Measurements from ENCODE around the gene SSBP3.

SSBP3 gene

GRCh38 chr1:54378874-54379554, 27.2 kb downstream of the SSBP3 start:
- Mint-ChIP-seq H3K9me3 (no peaks in the 10 kb centered on the region), H3K27me3 (no peaks in the 10 kb centered on the region), H3K27ac (peak overlapping the region; percentile 2), H3K36me3 (ENCODE audit: low read depth) (peaks cover 60% of the 10 kb centered on the region), H3K4me3 (no peak overlapping the region), H3K4me1 (ENCODE audit: low read depth) (peaks cover 41% of the 10 kb centered on the region)
- intact Hi-C loops (cut with micrococcal nuclease): no loop called here

GRCh38 chr1:54378157-54378873, 27.9 kb downstream of the SSBP3 start:
- peaks cover 58% of the 10 kb centered on the region for H3K36me3 Mint-ChIP-seq (ENCODE audit: low read depth)
- no peaks in the 10 kb centered on the region for H3K9me3 Mint-ChIP-seq
- no peaks in the 10 kb centered on the region for H3K27me3 Mint-ChIP-seq
- intact Hi-C loops (cut with micrococcal nuclease): no loop called here
- peak overlapping the region; percentile 2 for H3K27ac Mint-ChIP-seq
- no peak overlapping the region for H3K4me3 Mint-ChIP-seq
- peaks cover 48% of the 10 kb centered on the region for H3K4me1 Mint-ChIP-seq (ENCODE audit: low read depth)

- intact Hi-C loops (cut with micrococcal nuclease): no loop called here
- Mint-ChIP-seq H3K27me3 (no peaks in the 10 kb centered on the region), H3K9me3 (no peaks in the 10 kb centered on the region), H3K27ac (no peak overlapping the region), H3K4me3 (no peak overlapping the region), H3K36me3 (ENCODE audit: low read depth) (peaks cover 50% of the 10 kb centered on the region), H3K4me1 (ENCODE audit: low read depth) (peaks cover 60% of the 10 kb centered on the region)
These were observed 29.0 kb downstream of the SSBP3 start for GRCh38 chr1:54377040-54377691.

- H3K9me3 Mint-ChIP-seq: no peaks in the 10 kb centered on the region
- H3K27me3 Mint-ChIP-seq: no peaks in the 10 kb centered on the region
- no peak overlapping the region for H3K27ac Mint-ChIP-seq
- intact Hi-C loops (cut with micrococcal nuclease): no loop called here
- peaks cover 66% of the 10 kb centered on the region for H3K4me1 Mint-ChIP-seq (ENCODE audit: low read depth)
- peaks cover 47% of the 10 kb centered on the region for H3K36me3 Mint-ChIP-seq (ENCODE audit: low read depth)
- no peak overlapping the region for H3K4me3 Mint-ChIP-seq
These were observed 29.7 kb downstream of the SSBP3 start for GRCh38 chr1:54376430-54377039.

GRCh38 chr1:54375712-54376429, 30.3 kb downstream of the SSBP3 start:
- Mint-ChIP-seq H3K4me3 (no peak overlapping the region), H3K9me3 (no peaks in the 10 kb centered on the region), H3K27ac (no peak overlapping the region), H3K4me1 (ENCODE audit: low read depth) (peaks cover 70% of the 10 kb centered on the region), H3K36me3 (ENCODE audit: low read depth) (peaks cover 41% of the 10 kb centered on the region), H3K27me3 (no peaks in the 10 kb centered on the region)
- intact Hi-C loops (cut with micrococcal nuclease): no loop called here

GRCh38 chr1:54375298-54375697, 30.9 kb downstream of the SSBP3 start:
- no peak overlapping the region for H3K27ac Mint-ChIP-seq
- no peak overlapping the region for H3K4me3 Mint-ChIP-seq
- intact Hi-C loops (cut with micrococcal nuclease): no loop called here
- no peaks in the 10 kb centered on the region for H3K27me3 Mint-ChIP-seq
- peaks cover 68% of the 10 kb centered on the region for H3K4me1 Mint-ChIP-seq (ENCODE audit: low read depth)
- no peaks in the 10 kb centered on the region for H3K9me3 Mint-ChIP-seq
- H3K36me3 Mint-ChIP-seq (ENCODE audit: low read depth): peaks cover 35% of the 10 kb centered on the region

GRCh38 chr1:54374766-54375165, 31.4 kb downstream of the SSBP3 start:
- H3K4me3 Mint-ChIP-seq: no peak overlapping the region
- intact Hi-C loops (cut with micrococcal nuclease): no loop called here
- H3K27me3 Mint-ChIP-seq: no peaks in the 10 kb centered on the region
- H3K36me3 Mint-ChIP-seq (ENCODE audit: low read depth): peaks cover 35% of the 10 kb centered on the region
- no peaks in the 10 kb centered on the region for H3K9me3 Mint-ChIP-seq
- H3K27ac Mint-ChIP-seq: no peak overlapping the region
- H3K4me1 Mint-ChIP-seq (ENCODE audit: low read depth): peaks cover 63% of the 10 kb centered on the region

- Mint-ChIP-seq H3K4me3 (no peak overlapping the region), H3K36me3 (ENCODE audit: low read depth) (peaks cover 24% of the 10 kb centered on the region), H3K27ac (no peak overlapping the region), H3K4me1 (ENCODE audit: low read depth) (peaks cover 48% of the 10 kb centered on the region), H3K27me3 (no peaks in the 10 kb centered on the region), H3K9me3 (no peaks in the 10 kb centered on the region)
- intact Hi-C loops (cut with micrococcal nuclease): no loop called here
These were observed 33.2 kb downstream of the SSBP3 start for GRCh38 chr1:54372978-54373377.

- no peaks in the 10 kb centered on the region for H3K27me3 Mint-ChIP-seq
- intact Hi-C loops (cut with micrococcal nuclease): no loop called here
- H3K4me3 Mint-ChIP-seq: no peak overlapping the region
- H3K4me1 Mint-ChIP-seq (ENCODE audit: low read depth): peaks cover 44% of the 10 kb centered on the region
- H3K9me3 Mint-ChIP-seq: no peaks in the 10 kb centered on the region
- H3K27ac Mint-ChIP-seq: no peak overlapping the region
- H3K36me3 Mint-ChIP-seq (ENCODE audit: low read depth): peaks cover 20% of the 10 kb centered on the region
These were observed 34.3 kb downstream of the SSBP3 start for GRCh38 chr1:54371942-54372275.

- no peak overlapping the region for H3K4me3 Mint-ChIP-seq
- no peak overlapping the region for H3K27ac Mint-ChIP-seq
- no peaks in the 10 kb centered on the region for H3K9me3 Mint-ChIP-seq
- no peaks in the 10 kb centered on the region for H3K27me3 Mint-ChIP-seq
- H3K36me3 Mint-ChIP-seq (ENCODE audit: low read depth): peaks cover 20% of the 10 kb centered on the region
- peaks cover 37% of the 10 kb centered on the region for H3K4me1 Mint-ChIP-seq (ENCODE audit: low read depth)
- intact Hi-C loops (cut with micrococcal nuclease): no loop called here
These were observed 34.9 kb downstream of the SSBP3 start for GRCh38 chr1:54371038-54371941.

GRCh38 chr1:54370287-54370989, 35.8 kb downstream of the SSBP3 start:
- Mint-ChIP-seq H3K27me3 (no peaks in the 10 kb centered on the region), H3K4me3 (no peak overlapping the region), H3K4me1 (ENCODE audit: low read depth) (peaks cover 34% of the 10 kb centered on the region), H3K9me3 (no peaks in the 10 kb centered on the region), H3K27ac (no peak overlapping the region), H3K36me3 (ENCODE audit: low read depth) (peaks cover 20% of the 10 kb centered on the region)
- intact Hi-C loops (cut with micrococcal nuclease): no loop called here

- peaks cover 18% of the 10 kb centered on the region for H3K36me3 Mint-ChIP-seq (ENCODE audit: low read depth)
- H3K4me3 Mint-ChIP-seq: no peak overlapping the region
- intact Hi-C loops (cut with micrococcal nuclease): no loop called here
- no peak overlapping the region for H3K27ac Mint-ChIP-seq
- H3K9me3 Mint-ChIP-seq: no peaks in the 10 kb centered on the region
- H3K27me3 Mint-ChIP-seq: no peaks in the 10 kb centered on the region
- H3K4me1 Mint-ChIP-seq (ENCODE audit: low read depth): peaks cover 22% of the 10 kb centered on the region
These were observed 38.6 kb downstream of the SSBP3 start for GRCh38 chr1:54367613-54368012.

Data from dendritic cell treated with granulocyte-macrophage colony-stimulating factor and Interleukin-4, amounts not matched to agents 40 ng/mL and 50 ng/mL, for 4 days (primary cell).